Measurements from ENCODE around the gene DCP1B.
"Not testable (repeated sequence)": the region's sequence is repeated elsewhere in the genome, so short reads cannot be mapped to it uniquely, and the experiment has no call there.

Gene DCP1B

GRCh38 chr12:1972260-1972659 is 32.0 kb downstream of the DCP1B start:
- no peak for DNase-seq

- DNase-seq = no peak
These were observed 33.8 kb downstream of the DCP1B start for GRCh38 chr12:1970331-1970900.

DNA sequence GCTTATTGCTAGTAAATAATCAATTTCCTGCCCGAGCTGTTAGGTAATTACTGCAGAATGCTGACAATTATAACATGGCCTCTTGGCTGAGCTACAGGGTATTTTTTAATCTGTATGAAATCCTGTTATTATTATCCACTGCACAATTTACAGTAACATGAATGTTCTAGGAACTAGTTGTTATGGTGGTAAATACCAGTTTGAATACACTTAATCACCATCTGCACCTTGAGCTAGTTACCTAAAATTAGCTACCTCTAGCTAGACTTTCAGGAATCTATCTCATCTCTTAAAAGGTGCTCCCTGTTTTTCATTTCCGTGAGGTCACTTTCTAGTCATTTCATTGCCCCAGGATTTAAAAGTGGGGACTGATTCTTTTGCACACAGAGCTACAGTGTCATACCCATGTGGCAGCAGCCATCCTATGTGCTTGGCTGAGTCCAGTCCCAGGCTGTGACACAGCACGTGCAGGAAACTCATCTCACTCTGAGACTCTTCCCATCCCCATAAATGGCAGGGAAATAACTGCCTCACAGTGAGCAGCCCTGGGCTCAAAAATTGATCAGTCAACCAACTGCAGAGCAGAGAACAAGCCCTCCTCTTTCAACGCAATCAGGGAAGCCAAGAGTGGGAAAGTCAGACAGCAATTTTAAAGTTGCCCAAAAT is 37.6 kb downstream of the DCP1B start:
- no peak for DNase-seq

GRCh38 chr12:1965916-1966315 is 38.3 kb downstream of the DCP1B start:
- DNase-seq = no peak

DNA sequence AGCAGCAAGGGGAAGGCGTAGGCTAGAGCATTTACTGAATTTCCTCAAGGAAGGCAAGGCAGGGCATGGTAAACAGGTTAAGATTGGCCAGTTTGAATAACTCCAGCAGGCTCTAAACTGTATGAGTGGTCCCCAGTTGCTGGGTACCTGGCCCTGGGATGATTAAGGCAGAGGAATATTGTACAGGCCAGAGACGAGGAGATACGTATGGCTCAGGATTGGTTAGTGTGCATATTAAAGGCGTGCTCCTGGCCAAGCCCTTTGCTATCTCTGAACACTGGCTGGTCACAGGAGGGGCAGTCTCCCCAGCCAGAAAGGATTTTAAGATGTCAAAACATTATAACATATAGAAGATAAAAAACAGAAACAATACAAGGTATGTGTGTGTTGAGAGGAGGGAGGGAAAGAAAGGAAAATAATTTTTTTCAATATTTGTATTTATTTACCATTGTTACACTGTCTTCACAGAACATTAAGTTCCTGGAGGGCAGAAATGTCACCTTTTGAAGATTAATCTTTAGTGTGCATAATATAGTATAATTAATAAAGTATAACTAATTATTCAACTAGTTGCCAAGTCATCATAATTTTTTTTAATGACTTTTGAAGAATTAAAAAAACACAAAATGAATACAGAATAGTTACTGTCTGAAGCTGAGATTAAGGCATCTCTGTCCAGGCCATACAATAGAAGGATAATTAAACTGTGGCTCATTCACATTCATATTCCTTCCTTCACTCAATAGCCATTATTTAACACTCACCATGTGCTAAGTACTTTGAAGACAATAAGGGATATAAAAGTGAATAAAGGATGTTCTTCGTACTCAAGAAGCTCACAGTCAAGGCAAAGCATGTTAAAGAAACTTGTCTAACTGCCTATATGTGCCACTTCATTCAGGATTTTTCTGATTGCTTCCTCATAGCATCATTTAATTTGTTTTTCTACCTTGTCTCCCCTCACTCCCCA is 41.9 kb downstream of the DCP1B start:
- no peak for DNase-seq

DNA sequence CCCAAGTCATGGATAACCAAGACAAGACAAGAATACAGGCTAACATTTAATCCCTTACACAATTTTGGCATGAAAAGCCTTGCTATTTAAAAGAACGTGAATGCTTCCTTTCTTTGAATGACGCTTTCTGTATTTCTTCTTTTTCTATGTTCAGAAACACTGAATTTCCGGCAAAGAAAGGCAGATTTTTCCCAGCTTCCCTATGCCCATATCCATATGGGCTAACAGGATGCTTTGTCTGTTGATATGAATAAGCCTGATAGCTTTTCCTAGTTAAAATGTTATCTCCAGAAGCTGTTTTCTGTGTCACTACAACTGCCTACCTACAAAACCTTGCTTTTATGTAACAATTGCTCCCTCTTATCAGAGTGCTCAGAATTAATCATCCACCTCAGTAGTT is 47.5 kb downstream of the DCP1B start:
- DNase-seq = no peak

GRCh38 chr12:1949771-1950470 is 54.3 kb downstream of the DCP1B start:
- DNase-seq = no peak

DNA sequence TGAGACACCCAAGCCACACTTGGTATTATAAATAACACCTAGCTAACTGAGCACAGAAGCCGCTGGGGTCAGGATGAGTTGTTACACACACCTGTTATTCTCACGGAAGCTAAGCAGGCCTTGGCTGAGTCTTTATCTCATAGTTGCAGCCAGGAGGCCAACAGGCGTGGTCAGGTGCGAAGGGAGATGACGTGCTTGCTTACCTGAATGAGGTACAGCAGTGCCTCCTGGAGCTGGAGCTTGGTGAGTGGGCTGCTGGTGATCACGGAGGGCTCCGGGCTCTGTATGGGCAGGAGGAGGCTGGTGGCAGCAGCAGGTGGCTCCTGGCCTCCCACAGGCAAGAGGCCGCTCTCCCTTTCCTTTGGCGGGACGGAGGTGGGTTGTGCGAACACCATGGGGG is 55.4 kb downstream of the DCP1B start:
- no peak for DNase-seq

GRCh38 chr12:1947081-1947480 is 57.2 kb downstream of the DCP1B start:
- DNase-seq = no peak

DNA sequence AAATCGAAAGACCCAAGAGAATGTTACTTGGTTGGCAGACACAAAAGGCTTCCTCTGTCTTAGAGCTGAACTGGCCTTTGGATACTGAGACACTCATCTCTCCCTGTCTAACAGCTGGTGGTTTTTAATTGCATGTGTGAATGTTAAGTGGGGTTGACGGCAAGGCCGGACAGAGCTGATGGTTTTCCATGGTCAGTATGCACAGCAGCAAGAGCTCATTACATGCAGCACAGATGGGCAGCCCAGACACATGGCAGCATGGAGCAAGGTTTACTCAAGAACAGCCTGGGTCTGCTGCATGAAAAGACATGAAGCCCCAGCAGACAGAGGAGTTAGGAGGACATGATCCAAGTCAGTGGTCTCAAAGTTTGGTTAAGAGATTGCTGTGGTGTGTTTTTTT is 58.0 kb downstream of the DCP1B start:
- DNase-seq = no peak

DNA sequence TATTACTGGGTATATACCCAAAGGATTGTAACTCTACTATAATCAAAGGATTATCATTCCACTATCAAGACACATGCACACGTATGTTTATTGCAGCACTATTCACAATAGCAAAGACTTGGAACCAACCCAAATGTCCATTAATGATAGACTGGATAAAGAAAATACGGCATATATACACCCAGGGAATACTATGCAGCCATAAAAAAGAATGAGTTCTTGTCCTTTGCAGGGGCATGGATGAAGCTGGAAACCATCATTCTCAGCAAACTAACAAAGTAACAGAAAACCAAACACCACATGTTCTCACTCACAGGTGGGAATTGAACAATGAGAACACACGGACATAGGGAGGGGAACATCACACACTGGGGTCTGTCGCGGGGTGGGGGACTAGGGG is 58.8 kb downstream of the DCP1B start:
- DNase-seq = not testable (repeated sequence)

GRCh38 chr12:1939801-1940607 is 64.3 kb downstream of the DCP1B start:
- DNase-seq = no peak

DNA sequence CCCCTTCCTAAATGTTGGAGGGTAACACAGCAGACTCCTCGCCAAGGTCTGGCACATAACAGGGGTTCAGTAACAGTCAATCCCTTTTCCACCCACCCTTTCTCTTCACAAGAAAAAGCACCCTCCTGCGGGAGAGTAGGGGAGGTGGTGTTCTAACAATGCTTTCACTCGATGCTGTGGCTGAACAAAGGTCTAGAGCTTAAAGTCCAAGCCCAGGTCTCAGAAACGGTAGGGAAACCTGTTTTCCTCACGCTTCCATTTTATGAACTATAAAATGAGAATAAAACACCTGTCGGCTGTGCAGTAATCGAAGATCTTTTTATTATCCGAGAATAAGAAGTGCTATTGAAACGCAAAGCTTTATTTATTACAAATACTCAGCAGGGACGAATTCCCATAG is 64.9 kb downstream of the DCP1B start:
- no peak for DNase-seq

DNA sequence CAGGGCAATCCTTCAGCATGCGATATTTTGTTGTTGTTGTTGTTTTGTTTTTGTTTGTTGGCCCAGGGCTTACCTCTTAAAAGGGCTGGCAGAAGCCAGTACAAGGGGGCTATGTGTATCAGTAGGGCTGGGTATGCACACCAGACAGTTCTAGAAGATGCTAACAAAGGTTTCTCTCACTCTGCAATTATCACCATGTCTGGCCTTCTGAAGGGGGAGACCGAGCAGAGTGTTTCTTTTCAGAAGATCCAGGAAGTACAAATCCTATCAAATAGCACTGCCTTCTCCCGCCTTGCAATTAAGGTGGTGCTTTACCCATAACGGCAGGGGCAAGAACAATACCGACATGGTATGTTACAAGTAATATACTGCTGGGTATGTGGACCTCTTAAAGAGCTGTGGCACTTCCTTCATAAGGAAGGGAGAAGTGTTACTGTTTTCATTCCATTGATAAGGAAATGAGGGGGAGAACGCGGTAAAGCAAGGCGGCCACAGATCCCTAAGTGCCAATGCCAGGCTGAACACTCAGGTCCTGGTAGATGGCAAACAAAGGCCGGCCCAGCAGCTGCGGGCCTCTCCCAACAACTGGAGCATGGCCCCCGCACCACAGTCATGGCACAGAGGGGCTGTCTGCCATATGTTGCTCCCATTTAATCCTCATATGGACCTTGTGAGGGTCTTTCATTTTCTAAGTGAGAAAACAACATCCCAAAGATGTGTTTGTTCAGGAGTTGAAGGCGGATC is 66.6 kb downstream of the DCP1B start:
- no peak for DNase-seq

- DNase-seq = no peak
These were observed 67.6 kb downstream of the DCP1B start for GRCh38 chr12:1936406-1937320.

DNA sequence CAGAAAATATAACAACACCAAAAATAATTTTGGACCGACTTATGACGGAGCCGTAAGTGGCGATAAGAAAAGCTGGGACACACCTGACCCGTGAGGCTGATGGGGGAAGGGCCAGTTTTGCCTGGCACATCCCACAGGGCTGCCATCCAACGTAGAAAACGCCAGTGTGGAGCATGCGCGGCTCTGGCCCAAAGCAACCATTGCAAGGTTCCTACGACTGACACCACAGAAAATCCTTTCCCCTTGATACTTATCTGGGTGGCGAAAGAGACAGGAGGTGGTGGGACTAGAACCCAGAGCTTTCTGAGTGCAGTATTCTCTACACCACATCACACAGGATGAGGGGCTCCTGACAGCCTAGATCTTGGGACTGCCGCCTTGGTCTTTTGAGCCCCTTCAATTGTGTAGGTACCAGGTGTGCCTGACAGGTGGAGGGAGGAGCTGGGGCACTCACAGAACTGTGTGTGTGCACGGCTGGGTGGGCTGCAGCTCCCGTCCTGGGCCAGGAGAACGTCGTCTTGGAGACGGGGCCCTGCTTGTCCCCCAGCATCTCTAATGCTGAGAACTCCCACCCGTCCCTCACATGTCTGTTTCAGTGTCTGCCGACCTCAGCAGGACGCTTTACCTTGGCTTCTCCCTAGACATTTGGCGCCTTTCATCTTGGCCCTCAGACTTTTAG is 68.4 kb downstream of the DCP1B start:
- DNase-seq = no peak

DNA sequence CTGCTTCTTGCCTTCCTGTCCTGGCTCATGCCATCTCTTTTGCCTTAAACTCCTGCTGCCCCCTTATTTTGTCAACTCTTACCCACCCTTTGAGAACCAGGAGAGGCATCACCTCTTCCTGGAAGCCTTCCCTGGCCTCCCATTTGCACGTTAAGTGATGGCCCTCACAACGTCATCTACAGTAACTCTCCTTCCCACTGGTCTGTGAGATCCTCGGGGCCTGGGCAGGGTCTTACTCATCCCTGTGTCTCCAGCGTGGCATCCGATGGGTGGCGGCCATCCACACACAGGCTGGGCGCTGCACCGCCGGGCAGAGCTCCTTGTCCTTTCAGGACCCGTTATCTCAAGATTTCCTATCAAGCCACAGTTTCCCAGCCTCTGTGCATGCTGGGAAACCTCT is 69.0 kb downstream of the DCP1B start:
- no peak for DNase-seq

DNA sequence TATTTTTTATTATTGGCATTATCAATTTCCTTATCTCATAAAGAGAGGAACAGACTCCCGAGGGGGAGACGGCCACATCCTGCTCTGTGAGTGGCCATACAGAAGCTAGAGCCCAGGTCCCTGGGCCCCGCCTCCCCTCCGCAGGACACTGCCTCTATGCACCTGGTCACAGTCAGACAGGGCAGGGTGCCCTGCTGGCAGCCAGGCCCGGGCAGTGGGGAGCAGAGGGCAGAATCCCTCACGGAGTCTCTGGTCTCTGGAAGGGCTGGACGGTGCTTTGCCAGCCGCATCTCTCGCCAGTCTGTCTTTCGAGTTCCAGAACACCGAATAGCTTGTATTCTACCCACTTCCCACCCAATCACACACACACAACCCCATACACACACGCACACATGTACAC is 69.4 kb downstream of the DCP1B start:
- DNase-seq = no peak

DNA sequence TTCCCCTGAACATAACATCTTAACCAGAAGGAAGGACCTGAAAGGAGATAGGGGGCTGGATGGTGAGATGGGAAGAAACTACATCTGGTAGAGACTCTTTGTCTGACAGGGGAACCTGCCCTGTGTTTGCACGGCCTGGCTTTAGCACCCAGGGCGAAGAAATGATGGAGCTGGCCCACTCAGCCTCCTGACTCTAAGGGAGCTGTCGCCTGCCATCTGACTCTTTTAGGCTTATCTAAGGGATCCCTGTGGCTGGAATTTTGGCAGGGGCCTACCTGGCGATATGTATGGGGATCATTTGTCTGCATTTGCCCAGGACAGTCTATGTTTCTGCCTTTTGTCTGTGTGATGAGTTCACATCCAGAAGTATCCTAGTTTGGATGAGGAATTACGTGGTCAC is 70.2 kb downstream of the DCP1B start:
- DNase-seq = no peak
